GM21786 (cell line): Measurements from ENCODE around the gene MOB4.
"Not testable (repeated sequence)": the region's sequence is repeated elsewhere in the genome, so short reads cannot be mapped to it uniquely, and the experiment has no call there.

Experiments used
- ATAC-seq: cut with Tn5 transposase; IDR thresholded peaks from one replicate; pipeline ENCODE4 v1.9.1; 2021; ENCODE audit not compliant: unreplicated experiment

MOB4 gene

DNA sequence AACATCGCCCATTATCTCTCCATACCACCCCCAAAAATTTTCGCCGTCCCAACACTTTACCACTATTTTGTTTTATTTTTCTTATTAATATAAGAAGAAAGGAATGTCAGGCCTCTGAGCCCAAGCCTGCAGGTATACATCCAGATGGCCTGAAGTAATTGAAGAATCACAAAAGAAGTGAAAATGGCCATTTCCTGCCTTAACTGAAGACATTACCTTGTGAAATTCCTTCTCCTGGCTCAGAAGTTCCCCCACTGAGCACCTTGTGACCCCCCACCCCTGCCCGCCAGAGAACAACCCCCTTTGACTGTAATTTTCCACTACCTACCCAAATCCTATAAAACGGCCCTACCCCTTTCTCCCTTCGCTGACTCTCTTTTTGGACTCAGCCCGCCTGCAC lies 71.4 kb downstream of the MOB4 start:
- ATAC-seq: not testable (repeated sequence)

DNA sequence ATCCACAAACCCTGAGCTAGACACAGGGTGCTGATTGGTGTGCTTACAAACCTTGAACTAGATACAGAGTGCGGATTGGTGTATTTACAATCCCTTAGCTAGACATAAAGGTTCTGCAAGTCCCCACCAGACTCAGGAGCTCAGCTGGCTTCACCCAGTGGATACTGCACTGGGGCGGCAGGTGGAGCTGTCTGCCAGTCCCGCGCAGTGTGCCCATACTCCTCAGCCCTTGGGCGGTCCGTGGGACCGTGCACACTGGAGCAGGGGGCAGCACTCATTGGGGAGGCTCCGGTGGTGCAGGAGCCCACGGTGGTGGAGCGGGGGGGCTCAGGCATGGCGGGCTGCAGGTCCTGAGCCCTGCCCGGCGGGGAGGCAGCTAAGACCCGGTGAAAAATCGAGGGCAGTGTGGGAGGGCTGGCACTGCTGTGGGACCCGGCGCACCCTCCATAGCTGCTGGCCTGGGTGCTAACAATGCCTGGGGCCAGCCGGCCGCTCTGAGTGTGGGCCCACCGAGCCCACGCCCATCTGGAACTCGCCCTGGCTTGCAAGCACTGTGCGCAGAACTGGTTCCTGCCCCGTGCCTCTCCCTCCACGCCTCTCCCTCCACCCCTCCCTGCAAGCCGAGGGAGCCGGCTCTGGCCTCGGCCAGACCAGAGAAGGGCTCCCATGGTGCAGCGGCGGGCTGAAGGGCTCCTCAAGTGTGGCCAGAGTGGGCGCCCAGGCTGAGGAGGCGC lies 75.6 kb downstream of the MOB4 start:
- ATAC-seq: no peak

DNA sequence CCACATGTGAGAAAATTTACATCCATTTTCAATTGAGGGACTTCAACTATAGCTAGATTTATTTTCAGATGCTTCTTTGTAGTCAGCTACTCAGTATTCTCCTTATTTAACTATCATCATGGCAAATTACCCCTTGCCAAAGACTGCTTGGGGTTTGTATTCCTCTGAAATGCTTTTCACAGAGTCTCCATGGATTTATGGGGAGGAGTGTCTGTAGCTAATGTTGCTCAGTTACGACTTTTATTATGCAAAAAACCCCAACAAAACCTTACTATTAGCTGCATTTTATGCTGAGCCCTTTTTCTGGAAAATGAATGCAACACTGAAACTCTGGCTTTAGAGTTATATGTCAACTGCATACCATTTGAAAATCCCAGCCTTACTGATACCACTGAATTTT lies 80.9 kb downstream of the MOB4 start:
- ATAC-seq: no peak

DNA sequence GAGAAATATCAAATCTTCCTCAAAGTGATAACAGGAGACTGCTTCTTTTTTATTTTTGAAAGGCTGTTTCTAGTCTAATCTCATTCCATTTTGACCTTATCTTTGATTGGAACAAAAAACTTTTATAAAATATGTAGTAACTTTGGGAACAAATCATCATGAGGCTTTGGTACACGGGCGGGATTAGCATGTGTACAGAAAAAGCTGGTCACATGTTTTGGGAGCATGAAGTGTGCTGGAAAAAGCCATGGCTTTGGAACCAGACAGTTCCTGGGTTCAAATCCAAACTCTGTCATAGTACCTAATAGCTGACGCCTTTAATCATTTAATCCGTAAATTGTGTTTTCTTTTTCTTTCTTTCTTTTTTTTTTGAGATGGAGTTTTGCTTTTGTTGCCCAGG lies 81.3 kb downstream of the MOB4 start:
- no peak for ATAC-seq

DNA sequence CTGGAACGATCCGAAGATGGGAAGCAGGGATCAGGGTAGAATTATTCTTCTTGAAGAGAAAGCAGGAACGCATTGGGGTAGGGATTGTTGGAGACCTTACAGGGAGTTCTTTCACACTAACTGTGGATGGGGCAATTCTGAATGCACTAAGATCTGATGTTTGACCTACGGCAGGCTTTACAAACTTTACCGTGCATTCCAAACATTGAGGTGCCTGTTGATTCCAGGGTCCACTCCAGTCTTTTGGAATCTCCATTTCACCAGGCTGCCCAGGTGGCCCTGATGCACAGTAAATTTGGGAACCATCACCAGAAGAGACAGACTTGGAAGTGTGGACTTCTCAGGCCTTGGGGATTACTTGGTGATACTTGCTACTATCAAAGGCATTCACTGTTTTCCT lies 82.6 kb downstream of the MOB4 start:
- no peak for ATAC-seq

DNA sequence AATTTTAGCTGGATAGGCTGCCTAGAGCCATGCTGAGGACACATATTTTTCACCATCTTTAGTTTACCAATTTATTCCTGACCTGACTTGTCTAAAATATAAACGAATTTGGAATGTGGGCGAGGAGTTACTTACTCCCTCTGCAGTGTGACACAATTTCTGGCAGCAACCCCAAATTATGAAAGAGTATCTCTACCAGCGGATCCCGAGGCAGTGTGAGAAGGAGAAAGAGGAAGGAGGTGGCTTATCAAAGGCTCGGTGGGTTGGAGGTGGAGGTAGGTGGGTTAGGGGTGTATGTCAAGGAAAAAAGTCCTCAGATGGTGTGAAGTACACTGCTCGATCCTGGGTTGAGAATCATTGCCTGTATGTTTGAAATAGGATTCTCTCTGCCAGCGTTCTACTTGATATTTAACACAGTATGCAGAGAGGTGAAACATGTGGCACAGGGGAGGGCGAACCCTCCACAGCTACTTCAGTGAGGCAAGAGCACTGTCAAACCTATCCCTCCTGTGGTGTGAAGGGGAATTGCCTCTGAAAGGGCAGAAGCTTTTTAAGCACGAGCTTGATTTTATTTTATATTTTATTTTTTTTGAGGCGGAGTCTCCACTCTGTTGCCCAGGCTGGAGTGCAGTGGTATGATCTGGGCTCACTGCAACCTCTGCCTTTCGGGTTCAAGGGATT lies 83.6 kb downstream of the MOB4 start:
- peak; percentile 48 for ATAC-seq

DNA sequence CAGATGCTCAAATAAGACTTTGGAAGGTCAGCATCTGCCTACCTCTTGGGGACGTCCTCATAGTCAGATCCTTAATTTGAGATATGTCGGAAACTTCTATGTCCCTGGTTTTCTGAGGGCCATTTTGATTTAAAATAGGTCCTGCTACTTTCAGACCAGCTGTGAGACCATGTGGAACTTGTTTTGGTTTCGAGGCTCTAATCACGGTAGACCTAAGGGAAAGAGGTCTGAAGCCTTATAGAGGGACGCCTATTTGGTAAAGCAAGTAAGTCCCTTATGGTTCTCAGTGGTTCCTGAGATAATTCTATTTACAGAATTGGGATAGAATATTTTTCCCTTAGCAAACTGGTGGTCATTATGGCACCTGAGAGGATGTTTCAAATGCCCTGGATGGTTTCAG lies 84.4 kb downstream of the MOB4 start:
- peak; percentile 40 for ATAC-seq

DNA sequence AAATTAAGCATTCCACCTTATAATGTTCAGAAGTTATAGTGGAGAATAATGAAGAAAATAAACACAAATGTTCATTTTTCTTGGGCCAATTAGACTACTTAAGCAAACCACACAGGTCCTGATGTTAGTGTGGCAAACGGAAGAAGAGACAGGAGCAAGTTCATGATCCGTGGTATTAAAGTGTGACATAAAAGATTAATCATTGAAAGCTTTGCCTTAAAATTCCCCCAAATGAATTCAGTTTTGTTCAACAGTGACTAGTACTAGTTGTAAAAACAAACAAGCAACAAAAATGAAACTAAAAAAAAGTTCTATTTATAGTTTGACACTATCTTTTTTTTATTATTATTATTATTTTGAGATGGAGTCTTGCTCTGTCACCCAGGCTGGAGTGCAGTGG lies 85.9 kb downstream of the MOB4 start:
- ATAC-seq: no peak
